ENCODE data around the gene OSMR.

Gene OSMR

GRCh38 chr5:38871790-38872551 is 26.2 kb downstream of the OSMR start:
- TF ChIP-seq ZNF274 (IDR thresholded peaks at IDR 0.05; ENCODE audit: low read depth, low read length), result no peak
- H3K4me3 ChIP-seq (ENCODE audit: low read length), result no peak overlapping the region

- H3K4me3 ChIP-seq (ENCODE audit: low read length), result no peak overlapping the region
- TF ChIP-seq ZNF274 (IDR thresholded peaks at IDR 0.05; ENCODE audit: low read depth, low read length), result no peak
Measured at GRCh38 chr5:38872826-38873225, 27.0 kb downstream of the OSMR start.

DNA sequence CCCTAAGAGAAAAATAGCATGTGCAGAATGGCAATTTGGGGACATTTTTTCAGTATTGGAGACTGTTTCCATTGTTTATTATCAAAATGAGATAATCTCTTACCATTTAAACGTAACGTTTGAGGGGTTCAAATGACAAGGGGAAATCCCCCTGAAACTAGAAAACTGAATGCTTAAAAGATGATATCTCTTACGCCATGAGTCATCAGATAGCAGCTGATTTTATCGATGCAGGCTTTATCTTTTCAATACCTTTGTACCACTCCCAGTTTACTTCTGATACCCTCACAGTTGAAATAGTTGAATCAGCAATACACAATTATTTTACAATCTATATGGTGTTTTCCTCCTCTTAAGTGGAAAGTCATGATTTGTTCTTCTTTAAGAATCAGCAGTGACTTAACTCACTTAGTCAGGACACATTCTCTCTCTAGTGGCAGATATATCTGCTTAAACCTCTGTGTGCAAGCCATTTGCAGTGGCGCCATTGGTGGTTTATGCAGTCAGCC is 29.2 kb downstream of the OSMR start:
- no peak for TF ChIP-seq ZNF274 (IDR thresholded peaks at IDR 0.05; ENCODE audit: low read depth, low read length)
- H3K4me3 ChIP-seq (ENCODE audit: low read length), result no peak overlapping the region

DNA sequence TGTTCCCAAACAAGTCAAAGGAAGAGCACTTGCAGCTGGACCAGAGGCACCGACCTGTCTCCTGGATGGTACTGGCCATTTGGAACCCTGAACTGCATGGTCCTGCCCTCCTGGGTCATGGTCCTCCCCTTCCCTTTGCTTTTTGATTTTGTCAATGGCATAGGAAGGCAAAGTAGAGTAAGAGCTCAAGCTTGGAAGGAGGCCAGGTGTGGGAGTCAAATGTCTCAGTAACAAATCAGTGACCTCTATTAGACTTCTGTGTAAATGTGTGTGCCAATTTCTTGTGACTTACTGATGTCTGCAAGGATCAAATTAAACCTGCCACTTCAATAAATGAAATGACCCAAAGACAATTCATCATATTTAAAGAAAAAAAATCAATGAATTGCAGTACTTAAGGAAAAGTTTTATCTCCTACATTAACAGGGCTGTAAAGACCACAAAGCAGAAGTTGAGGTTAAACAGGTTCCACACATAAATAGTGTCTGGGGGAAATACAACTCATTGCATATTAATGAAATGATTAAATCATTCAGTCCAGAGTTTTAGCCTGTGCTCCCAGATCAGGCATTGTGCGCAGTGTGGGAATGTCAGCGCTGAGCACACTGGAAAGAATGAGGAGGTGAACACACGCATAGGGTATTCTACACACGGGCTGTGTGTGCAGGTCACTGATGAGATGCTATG is 32.7 kb downstream of the OSMR start:
- no peak overlapping the region for H3K4me3 ChIP-seq (ENCODE audit: low read length)
- no peak for TF ChIP-seq ZNF274 (IDR thresholded peaks at IDR 0.05; ENCODE audit: low read depth, low read length)

GRCh38 chr5:38879078-38879460 is 33.3 kb downstream of the OSMR start:
- no peak overlapping the region for H3K4me3 ChIP-seq (ENCODE audit: low read length)
- TF ChIP-seq ZNF274 (IDR thresholded peaks at IDR 0.05; ENCODE audit: low read depth, low read length), result no peak

DNA sequence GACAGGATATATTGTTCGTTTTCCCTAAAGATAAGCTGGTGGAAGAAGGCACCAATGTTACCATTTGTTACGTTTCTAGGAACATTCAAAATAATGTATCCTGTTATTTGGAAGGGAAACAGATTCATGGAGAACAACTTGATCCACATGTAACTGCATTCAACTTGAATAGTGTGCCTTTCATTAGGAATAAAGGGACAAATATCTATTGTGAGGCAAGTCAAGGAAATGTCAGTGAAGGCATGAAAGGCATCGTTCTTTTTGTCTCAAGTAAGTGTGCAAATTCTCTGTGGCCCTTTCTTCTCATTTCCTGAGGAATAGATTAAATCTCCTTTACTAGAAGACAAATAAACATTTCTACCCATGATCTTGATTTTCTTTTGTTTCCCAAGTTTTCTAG is 38.0 kb downstream of the OSMR start:
- no peak overlapping the region for H3K4me3 ChIP-seq (ENCODE audit: low read length)
- no peak for TF ChIP-seq ZNF274 (IDR thresholded peaks at IDR 0.05; ENCODE audit: low read depth, low read length)

GRCh38 chr5:38885208-38885607 is 39.4 kb downstream of the OSMR start:
- TF ChIP-seq ZNF274 (IDR thresholded peaks at IDR 0.05; ENCODE audit: low read depth, low read length), result no peak
- no peak overlapping the region for H3K4me3 ChIP-seq (ENCODE audit: low read length)

DNA sequence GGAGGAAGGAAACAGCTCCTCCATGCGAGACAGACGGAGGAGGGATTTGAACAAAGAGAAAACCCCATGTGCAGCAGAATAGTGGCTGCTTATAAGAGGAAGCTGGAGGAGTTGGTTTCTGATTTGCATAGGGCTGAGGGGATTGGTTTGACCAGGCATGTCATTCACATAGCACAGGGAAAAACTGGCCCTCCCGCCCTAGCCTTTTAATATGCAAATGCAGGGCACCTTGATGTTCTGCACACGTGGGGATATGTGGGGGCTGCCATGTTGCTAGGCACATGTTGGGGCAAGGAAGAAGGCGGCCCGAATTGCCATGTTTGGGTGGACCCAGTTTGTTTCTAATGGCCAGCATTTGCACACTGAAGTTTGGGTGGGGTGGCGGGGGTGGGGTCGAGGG is 42.2 kb downstream of the OSMR start:
- no peak for TF ChIP-seq ZNF274 (IDR thresholded peaks at IDR 0.05; ENCODE audit: low read depth, low read length)

DNA sequence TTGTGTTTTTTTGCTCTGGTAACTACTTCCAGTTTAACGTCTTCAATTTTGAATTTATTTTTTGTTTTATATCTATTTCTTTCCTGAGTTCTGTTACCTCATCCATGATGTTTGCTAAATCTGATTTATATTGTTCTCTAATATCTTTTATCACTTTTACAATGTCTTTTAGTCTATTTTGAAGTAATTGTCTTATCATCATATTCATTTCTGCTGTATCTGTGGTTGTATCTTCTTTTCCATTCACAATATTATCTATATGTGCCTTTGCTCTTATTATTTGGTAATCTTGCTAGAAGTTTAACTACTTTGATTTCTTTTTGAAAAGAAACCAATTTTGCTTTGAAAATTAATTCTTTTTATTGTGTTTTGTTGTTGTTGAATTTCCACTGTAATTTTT is 43.6 kb downstream of the OSMR start:
- TF ChIP-seq ZNF274 (IDR thresholded peaks at IDR 0.05; ENCODE audit: low read depth, low read length), result no peak
- no peak overlapping the region for H3K4me3 ChIP-seq (ENCODE audit: low read length)

More for the DNA sequence above, 42.2 kb downstream of the OSMR start:
- H3K4me3 ChIP-seq (ENCODE audit: low read length), result no peak overlapping the region

- no peak overlapping the region for H3K4me3 ChIP-seq (ENCODE audit: low read length)
- no peak for TF ChIP-seq ZNF274 (IDR thresholded peaks at IDR 0.05; ENCODE audit: low read depth, low read length)
Measured at GRCh38 chr5:38891563-38891962, 45.8 kb downstream of the OSMR start.

DNA sequence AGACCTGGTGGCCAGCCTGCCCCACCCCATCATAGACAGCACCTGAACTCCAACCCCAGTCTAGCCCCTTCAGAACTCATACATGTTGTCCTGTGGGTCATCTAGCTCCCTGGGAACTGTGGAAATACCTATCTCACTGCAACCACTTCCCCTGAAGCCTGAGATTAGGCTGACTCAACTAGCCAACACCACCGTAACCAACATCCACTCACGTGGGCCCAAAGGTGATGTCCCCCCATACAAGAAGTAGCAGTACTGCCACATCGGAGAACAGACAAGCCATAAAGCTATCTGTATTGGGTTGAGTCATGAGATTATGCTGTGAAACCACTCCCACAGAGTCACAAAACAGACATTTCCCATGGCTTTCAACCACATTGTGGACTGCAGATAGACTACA is 46.6 kb downstream of the OSMR start:
- no peak for TF ChIP-seq ZNF274 (IDR thresholded peaks at IDR 0.05; ENCODE audit: low read depth, low read length)
- H3K4me3 ChIP-seq (ENCODE audit: low read length), result no peak overlapping the region

GRCh38 chr5:38896760-38897159 is 50.9 kb downstream of the OSMR start:
- H3K4me3 ChIP-seq (ENCODE audit: low read length), result no peak overlapping the region
- no peak for TF ChIP-seq ZNF274 (IDR thresholded peaks at IDR 0.05; ENCODE audit: low read depth, low read length)

GRCh38 chr5:38899936-38900335 is 54.1 kb downstream of the OSMR start:
- no peak overlapping the region for H3K4me3 ChIP-seq (ENCODE audit: low read length)
- no peak for TF ChIP-seq ZNF274 (IDR thresholded peaks at IDR 0.05; ENCODE audit: low read depth, low read length)

- H3K4me3 ChIP-seq (ENCODE audit: low read length), result no peak overlapping the region
- TF ChIP-seq ZNF274 (IDR thresholded peaks at IDR 0.05; ENCODE audit: low read depth, low read length), result no peak
Measured at GRCh38 chr5:38905516-38905915, 59.7 kb downstream of the OSMR start.

GRCh38 chr5:38906503-38906902 is 60.7 kb downstream of the OSMR start:
- H3K4me3 ChIP-seq (ENCODE audit: low read length), result no peak overlapping the region
- TF ChIP-seq ZNF274 (IDR thresholded peaks at IDR 0.05; ENCODE audit: low read depth, low read length), result no peak

All from GM08714 (cell line).